GM23338 (cell line): Measurements from ENCODE around the gene LRRC3B. TPM values are rescaled to one million over a fixed set of nuclear protein-coding genes. Genes with fewer than 3 reads are reported as not detected.

Experiments used
- ATAC-seq: fragments of 200-7000 bp; cut with Tn5 transposase; 3 replicates; pipeline ENCODE4 v1.9.1; 2020
- DNase-seq: peaks from one replicate; pipeline ENCODE4 v3.0.0-alpha.2; 2015; ENCODE audit warnings: low spot score
- H2AFZ ChIP-seq: fragments of 200-600 bp; sonication (generic); 2 replicates; pipeline ENCODE4 v1.8.0; 2016; ENCODE audit warnings: antibody characterized with exemption, mild to moderate bottlenecking, moderate library complexity
- H3F3A ChIP-seq: fragments of 200-600 bp; sonication (generic); replicated peaks from 2 replicates; pipeline ENCODE4 v1.8.0; 2017; ENCODE audit warnings: antibody characterized with exemption, mixed run types, low read depth
- H3K27ac ChIP-seq: fragments of 200-600 bp; sonication (generic); 2 replicates; pipeline ENCODE4 v1.6.1; 2016; ENCODE audit warnings: low read depth
- H3K27me3 ChIP-seq: fragments of 200-600 bp; sonication (generic); 2 replicates; pipeline ENCODE4 v1.8.0; 2016; ENCODE audit warnings: mild to moderate bottlenecking, mixed run types, moderate library complexity; ENCODE audit not compliant: insufficient read depth
- H3K36me3 ChIP-seq: fragments of 200-600 bp; sonication (generic); 2 replicates; pipeline ENCODE4 v1.8.0; 2016; ENCODE audit warnings: mild to moderate bottlenecking; ENCODE audit not compliant: insufficient read depth
- H3K4me1 ChIP-seq: fragments of 200-600 bp; sonication (generic); 2 replicates; pipeline ENCODE4 v1.8.0; 2016; ENCODE audit warnings: mild to moderate bottlenecking, moderate library complexity; ENCODE audit not compliant: insufficient read depth
- H3K4me2 ChIP-seq: fragments of 200-600 bp; sonication (generic); 2 replicates; pipeline ENCODE4 v1.7.1; 2017; ENCODE audit warnings: mixed run types
- H3K4me3 ChIP-seq: fragments of 200-600 bp; sonication (generic); 2 replicates; pipeline ENCODE4 v1.6.1; 2016; ENCODE audit warnings: mixed run types
- H3K79me2 ChIP-seq: fragments of 200-600 bp; sonication (generic); replicated peaks from 2 replicates; pipeline ENCODE4 v1.8.0; 2017; ENCODE audit warnings: mild to moderate bottlenecking; ENCODE audit not compliant: insufficient read depth
- H3K9me2 ChIP-seq: fragments of 200-600 bp; sonication (generic); 2 replicates; pipeline ENCODE4 v1.8.0; 2017; ENCODE audit not compliant: insufficient read depth
- H4K20me1 ChIP-seq: fragments of 200-600 bp; sonication (generic); replicated peaks from 2 replicates; pipeline ENCODE4 v1.8.0; 2017; ENCODE audit warnings: mild to moderate bottlenecking; ENCODE audit not compliant: insufficient read depth
- H3K27ac Mint-ChIP-seq: 2 replicates; pipeline ENCODE4 v1.8.0; 2020; ENCODE audit warnings: inconsistent platforms, mild to moderate bottlenecking, moderate library complexity, mixed read lengths
- H3K27me3 Mint-ChIP-seq: 3 replicates; pipeline ENCODE4 v1.8.0; 2022; ENCODE audit warnings: low read depth, mild to moderate bottlenecking, moderate library complexity, mixed read lengths, inconsistent platforms; ENCODE audit not compliant: insufficient read depth, poor library complexity
- H3K36me3 Mint-ChIP-seq: 3 replicates; pipeline ENCODE4 v1.8.0; 2021; ENCODE audit warnings: low read depth, mild to moderate bottlenecking, inconsistent platforms, moderate library complexity, mixed read lengths
- H3K4me1 Mint-ChIP-seq: 3 replicates; pipeline ENCODE4 v1.8.0; 2020; ENCODE audit warnings: mild to moderate bottlenecking, inconsistent platforms, mixed read lengths
- H3K4me3 Mint-ChIP-seq: 3 replicates; pipeline ENCODE4 v1.8.0; 2021; ENCODE audit warnings: moderate library complexity, mild to moderate bottlenecking, inconsistent platforms, mixed read lengths
- H3K9me3 Mint-ChIP-seq: 3 replicates; pipeline ENCODE4 v1.8.0; 2020; ENCODE audit warnings: moderate library complexity, mild to moderate bottlenecking, inconsistent platforms, mixed read lengths
- CTCF ChIP-seq, 2 experiments: fragments of 200-600 bp in 1 of 2; sonication (generic) in 1 of 2; conservative IDR thresholded peaks; 2 replicates each; pipeline versions ENCODE4 v1.5.1 to v1.6.1; 2016 to 2017; ENCODE audit warnings: antibody characterized with exemption in 2 of 2, low read depth in 2 of 2, mild to moderate bottlenecking in 2 of 2, moderate library complexity in 1 of 2
- JUNB ChIP-seq: IDR thresholded peaks from one replicate; pipeline ENCODE4 v1.6.1; 2016; ENCODE audit warnings: antibody characterized with exemption; ENCODE audit not compliant: unreplicated experiment
- NANOG ChIP-seq: IDR thresholded peaks from 2 replicates; pipeline ENCODE4 v1.6.1; 2016; ENCODE audit warnings: antibody characterized with exemption, borderline replicate concordance
- POLR2AphosphoS5 ChIP-seq: IDR thresholded peaks from 2 replicates; pipeline ENCODE4 v1.6.1; 2016; ENCODE audit warnings: antibody characterized with exemption, low read depth
- STAT1 ChIP-seq: IDR thresholded peaks from one replicate; pipeline ENCODE4 v1.6.1; 2016; ENCODE audit warnings: antibody characterized with exemption; ENCODE audit not compliant: unreplicated experiment
- ZNF114 ChIP-seq: fragments of 250-450 bp; sonication (Bioruptor Pico); IDR thresholded peaks from 2 replicates; pipeline ENCODE4 v1.5.0; 2020; ENCODE audit warnings: mild to moderate bottlenecking, moderate library complexity
- ZNF462 ChIP-seq: fragments of 250-450 bp; sonication (Bioruptor Pico); IDR thresholded peaks from 2 replicates; pipeline ENCODE4 v1.5.0; 2020; ENCODE audit warnings: mild to moderate bottlenecking, moderate library complexity
- polyA plus RNA-seq: library from polyadenylated mRNA; unstranded; fragments of >200 nt; fragmentation: Nextera tagmentation; extraction: Ambion mirVana; gene quantifications from 2 replicates; pipeline ENCODE4 v1.2.1, GENCODE V29; 2016
- total RNA-seq: library from RNA; depleted of rRNA; stranded (reverse); fragments of >200 nt; shearing (Covaris generic); gene quantifications from 2 replicates; pipeline ENCODE4 v1.2.3, GENCODE V29; 2014

LRRC3B gene
- total and polyA plus RNA-seq, 2 experiments from 2014 or later: 7.1 to 13.2 TPM

GRCh38 chr3:26579116-26579515 lies 43.5 kb upstream of the LRRC3B start:
- H3K27ac Mint-ChIP-seq: no peak overlapping the region

More at GRCh38 chr3:26579116-26579515, 43.5 kb upstream of the LRRC3B start:
- no peaks in the 10 kb centered on the region for H3K79me2 ChIP-seq
- no peaks in the 10 kb centered on the region for H4K20me1 ChIP-seq
- no peak overlapping the region for H3K27ac ChIP-seq
- H3K36me3 ChIP-seq: no peaks in the 10 kb centered on the region
- H3K9me2 ChIP-seq: peaks cover 17% of the 10 kb centered on the region
- H2AFZ ChIP-seq: peak overlapping the region; percentile 17; the same call in 1 of the 2 replicates
- DNase-seq (no peak), ATAC-seq (no peak)
- H3K4me1 ChIP-seq: peaks cover 6% of the 10 kb centered on the region; the same call in 1 of the 2 replicates
- no peaks in the 10 kb centered on the region for H3K9me3 Mint-ChIP-seq
- H3K27me3 Mint-ChIP-seq: peaks cover 2% of the 10 kb centered on the region
- H3F3A ChIP-seq: no peaks in the 10 kb centered on the region
- H3K4me2 ChIP-seq: no peak overlapping the region
- no peak overlapping the region for H3K4me3 Mint-ChIP-seq
- peaks cover 8% of the 10 kb centered on the region for H3K4me1 Mint-ChIP-seq
- no peaks in the 10 kb centered on the region for H3K36me3 Mint-ChIP-seq
- H3K4me3 ChIP-seq: no peak overlapping the region
- no peaks in the 10 kb centered on the region for H3K27me3 ChIP-seq
- TF ChIP-seq CTCF (conservative IDR thresholded peaks at IDR 0.05; ENCODE audit: low read depth in 2 of 2) (no peak), STAT1 (no peak), ZNF114 (CRISPR knock-in tag) (no peak), JUNB (no peak), NANOG (no peak), POLR2AphosphoS5 (no peak), ZNF462 (CRISPR knock-in tag) (no peak)
